MCF 10A (cell line): ENCODE results near the gene PRR22. TPM values are rescaled to one million over a fixed set of nuclear protein-coding genes. Genes with fewer than 3 reads are reported as not detected.

Experiments
- BruUV-seq: library from RNA; stranded (reverse); fragments of 400-500 nt; replicated peaks from 2 replicates; lab custom pipeline; 2021; lab: Mats Ljungman, UMichigan
- CTCF ChIA-PET: fragments of 300-600 bp; sonication (Branson Sonifier 250); formaldehyde crosslinking; extraction: SDS; loops from one replicate; lab custom pipeline; 2021; ENCODE audit warnings: antibody characterized with exemption, inconsistent platforms; lab: Yijun Ruan, JAX
- POLR2A ChIA-PET: fragments of 300-600, 350-650 bp; sonication (Branson Sonifier 250); formaldehyde crosslinking; extraction: SDS; loops from one replicate; lab custom pipeline; 2020; ENCODE audit warnings: antibody characterized with exemption, inconsistent platforms; lab: Yijun Ruan, JAX
- DNase-seq: peaks from one replicate; pipeline ENCODE4 v3.0.0-alpha.2; 2018; ENCODE audit not compliant: unreplicated experiment
- H3K27ac Mint-ChIP-seq: one replicate; pipeline ENCODE4 v1.8.0; 2022; ENCODE audit warnings: mild to moderate bottlenecking, low read depth, mixed read lengths; ENCODE audit not compliant: unreplicated experiment
- H3K27me3 Mint-ChIP-seq: one replicate; pipeline ENCODE4 v1.8.0; 2022; ENCODE audit warnings: mixed read lengths; ENCODE audit not compliant: insufficient read depth, unreplicated experiment
- H3K36me3 Mint-ChIP-seq: one replicate; pipeline ENCODE4 v1.8.0; 2022; ENCODE audit warnings: mild to moderate bottlenecking, moderate library complexity, mixed read lengths; ENCODE audit not compliant: insufficient read depth, unreplicated experiment
- H3K4me1 Mint-ChIP-seq: one replicate; pipeline ENCODE4 v1.8.0; 2022; ENCODE audit warnings: mixed read lengths; ENCODE audit not compliant: insufficient read depth, unreplicated experiment
- H3K4me3 Mint-ChIP-seq: one replicate; pipeline ENCODE4 v1.8.0; 2022; ENCODE audit warnings: mild to moderate bottlenecking, moderate library complexity, mixed read lengths; ENCODE audit not compliant: unreplicated experiment
- H3K9me3 Mint-ChIP-seq: one replicate; pipeline ENCODE4 v1.8.0; 2022; ENCODE audit warnings: mixed read lengths; ENCODE audit not compliant: unreplicated experiment
- CTCF ChIP-seq: fragments of 200-600 bp; IDR thresholded peaks from one replicate; pipeline ENCODE4 v1.8.0; 2022; ENCODE audit warnings: antibody characterized with exemption, mild to moderate bottlenecking; ENCODE audit not compliant: unreplicated experiment
- intact Hi-C: fragments of 100-400 bp; cut with micrococcal nuclease; formaldehyde crosslinking; loops from 2 replicates; pipeline ENCODE4 v1.14.1; 2022
- total RNA-seq: library from RNA; stranded (reverse); gene quantifications from 2 replicates; pipeline ENCODE4 v1.2.3, GENCODE V29; 2022

The PRR22 gene
- total RNA-seq, 1 experiment from 2014 or later: 9.4 TPM

GRCh38 chr19:5804516-5805461 is 20.2 kb upstream of the PRR22 start, which contains the start of gene NRTN:
Gene NRTN (plus strand): TSS chr19:5805067. CDS start chr19:5824166, 19,099 bp downstream.
- H3K4me1 Mint-ChIP-seq: no peaks in the 10 kb centered on the region

GRCh38 chr19:5803752-5804515 is 19.4 kb upstream of the PRR22 start:
- no peak overlapping the region for H3K27ac Mint-ChIP-seq
- CTCF ChIA-PET: interaction anchor here (0.6 to 2.1 kb wide), 42 partner anchors 9 to 564 kb away, joined by 3 to 45 read pairs (median 4); partner anchors contain the start of genes DUS3L, FUT3 and NDUFA11
- no peaks in the 10 kb centered on the region for H3K27me3 Mint-ChIP-seq
- peak; percentile 95 for TF ChIP-seq CTCF
- peak overlapping the region; percentile 66 for H3K4me3 Mint-ChIP-seq
- POLR2A ChIA-PET: interaction anchor here (0.5 to 1.6 kb wide), 9 partner anchors 13 to 174 kb away, joined by 3 to 21 read pairs (median 4); partner anchors contain the start of genes DUS3L, NDUFA11 and RANBP3
- peak; percentile 91 for DNase-seq
- H3K9me3 Mint-ChIP-seq: no peaks in the 10 kb centered on the region
- intact Hi-C loops: loop anchor here (1.0 to 10.0 kb wide), 3 partner anchors 19 to 181 kb away; no protein-coding TSS in a partner anchor
- BruUV-seq: no TSS peak
- no peaks in the 10 kb centered on the region for H3K4me1 Mint-ChIP-seq
- H3K36me3 Mint-ChIP-seq: peaks cover 9% of the 10 kb centered on the region

More at GRCh38 chr19:5804516-5805461, 20.2 kb upstream of the PRR22 start, which contains the start of gene NRTN:
- peak within 1 kb of the TSS; percentile 66 for H3K4me3 Mint-ChIP-seq
- POLR2A ChIA-PET: interaction anchor here (0.5 to 1.6 kb wide), 8 partner anchors 14 to 173 kb away, joined by 3 to 21 read pairs (median 4); partner anchors contain the start of genes DUS3L, NDUFA11 and RANBP3
- no peak for TF ChIP-seq CTCF
- BruUV-seq: no TSS peak
- CTCF ChIA-PET: interaction anchor here (0.6 to 2.1 kb wide), 38 partner anchors 8 to 563 kb away, joined by 3 to 45 read pairs (median 4); partner anchors contain the start of genes DUS3L, FUT3 and NDUFA11
- DNase-seq: peak; percentile 47
- H3K27ac Mint-ChIP-seq: no peak within 1 kb of the TSS
- intact Hi-C loops: loop anchor here (1.0 to 10.0 kb wide), 3 partner anchors 19 to 180 kb away; no protein-coding TSS in a partner anchor
- no peaks in the 10 kb centered on the region for H3K27me3 Mint-ChIP-seq
- peaks cover 9% of the 10 kb centered on the region for H3K36me3 Mint-ChIP-seq
- no peaks in the 10 kb centered on the region for H3K9me3 Mint-ChIP-seq

- H3K9me3 Mint-ChIP-seq: no peaks in the 10 kb centered on the region
- no TSS peak for BruUV-seq
- H3K4me3 Mint-ChIP-seq: peak overlapping the region; percentile 66
- CTCF ChIA-PET: interaction anchor here (0.6 to 2.1 kb wide), 25 partner anchors 9 to 565 kb away, joined by 3 to 45 read pairs (median 5); partner anchors contain the start of genes DUS3L and NDUFA11
- intact Hi-C loops: loop anchor here (10.0 kb wide), 1 partner anchor 181 kb away; no protein-coding TSS in a partner anchor
- no peaks in the 10 kb centered on the region for H3K4me1 Mint-ChIP-seq
- H3K27ac Mint-ChIP-seq: no peak overlapping the region
- POLR2A ChIA-PET: interaction anchor here (0.7 to 1.6 kb wide), 5 partner anchors 13 to 175 kb away, joined by 3 to 21 read pairs (median 4); partner anchors contain the start of genes DUS3L, NDUFA11 and RANBP3
- no peaks in the 10 kb centered on the region for H3K27me3 Mint-ChIP-seq
- H3K36me3 Mint-ChIP-seq: peaks cover 9% of the 10 kb centered on the region
- TF ChIP-seq CTCF: no peak
- no peak for DNase-seq
These were observed 18.9 kb upstream of the PRR22 start for GRCh38 chr19:5803441-5803751.
